PC-3 (cell line): ENCODE results near the gene SPSB3. TPM values are rescaled to one million over a fixed set of nuclear protein-coding genes. Genes with fewer than 3 reads are reported as not detected.

Source experiments
- ATAC-seq: fragments of 200-7000 bp; cut with Tn5 transposase; 2 replicates; pipeline ENCODE4 v1.9.1; 2020; ENCODE audit warnings: mild to moderate bottlenecking, moderate library complexity
- BruUV-seq: library from RNA; stranded (reverse); fragments of 400-500 nt; replicated peaks from 2 replicates; lab custom pipeline; 2021; lab: Mats Ljungman, UMichigan
- CTCF ChIA-PET: fragments of 300-600 bp; sonication (Branson Sonifier 250); formaldehyde crosslinking; loops from one replicate; lab custom pipeline; 2022; ENCODE audit warnings: antibody characterized with exemption; lab: Charles Lee
- POLR2A ChIA-PET: fragments of 300-600 bp; sonication (Branson Sonifier 250); formaldehyde crosslinking; loops from one replicate; lab custom pipeline; 2022; ENCODE audit warnings: antibody characterized with exemption; ENCODE audit not compliant: unreplicated experiment; lab: Charles Lee
- DNase-seq: peaks from one replicate; pipeline ENCODE4 v3.0.0-alpha.2; 2015
- H2AFZ ChIP-seq: fragments of 300-600 bp; sonication (generic); 2 replicates; pipeline ENCODE4 v1.6.0; 2016; ENCODE audit warnings: antibody characterized with exemption, low read length
- H3F3A ChIP-seq: fragments of 300-600 bp; sonication (generic); one replicate; pipeline ENCODE4 v1.6.0; 2017; ENCODE audit warnings: antibody characterized with exemption, low read length, control low read depth, mild to moderate bottlenecking; ENCODE audit not compliant: unreplicated experiment
- H3K27ac ChIP-seq: fragments of 300-600 bp; sonication (generic); 2 replicates; pipeline ENCODE4 v1.5.1; 2016; ENCODE audit warnings: mild to moderate bottlenecking, low read length
- H3K27me3 ChIP-seq: fragments of 300-600 bp; sonication (generic); 2 replicates; pipeline ENCODE4 v1.6.1; 2016; ENCODE audit warnings: low read length, mixed read lengths
- H3K36me3 ChIP-seq: fragments of 300-600 bp; sonication (generic); 2 replicates; pipeline ENCODE4 v1.6.1; 2016; ENCODE audit warnings: low read depth, mixed run types, low read length, mixed read lengths
- H3K4me1 ChIP-seq: fragments of 300-600 bp; sonication (generic); 2 replicates; pipeline ENCODE4 v1.5.1; 2016; ENCODE audit warnings: low read length; ENCODE audit not compliant: insufficient read depth
- H3K4me2 ChIP-seq: fragments of 300-600 bp; sonication (generic); 2 replicates; pipeline ENCODE4 v1.6.0; 2016; ENCODE audit warnings: low read length
- H3K4me3 ChIP-seq: fragments of 300-600 bp; sonication (generic); 2 replicates; pipeline ENCODE4 v1.5.1; 2016; ENCODE audit warnings: mild to moderate bottlenecking, low read length, mixed read lengths
- H3K79me2 ChIP-seq: fragments of 300-600 bp; sonication (generic); 2 replicates; pipeline ENCODE4 v1.6.1; 2017; ENCODE audit warnings: low read length, mixed read lengths
- H3K9ac ChIP-seq: fragments of 300-600 bp; sonication (generic); 2 replicates; pipeline ENCODE4 v1.6.0; 2016; ENCODE audit warnings: mild to moderate bottlenecking, low read length
- H3K9me2 ChIP-seq: fragments of 300-600 bp; sonication (generic); replicated peaks from 2 replicates; pipeline ENCODE4 v1.6.1; 2016; ENCODE audit warnings: mixed run types, low read length, mixed read lengths
- H3K9me3 ChIP-seq: fragments of 300-600 bp; sonication (generic); 2 replicates; pipeline ENCODE4 v1.6.1; 2016; ENCODE audit warnings: low read length, mixed read lengths
- H4K20me1 ChIP-seq: fragments of 300-600 bp; sonication (generic); 2 replicates; pipeline ENCODE4 v1.6.1; 2016; ENCODE audit warnings: low read length, mixed read lengths
- CTCF ChIP-seq: fragments of 300-600 bp; sonication (generic); conservative IDR thresholded peaks from 2 replicates; pipeline ENCODE4 v1.5.1; 2017; ENCODE audit warnings: antibody characterized with exemption, low read depth, mild to moderate bottlenecking, low read length
- EZH2 ChIP-seq: fragments of 300-600 bp; sonication (generic); IDR thresholded peaks from one replicate; pipeline ENCODE4 v1.6.1; 2017; ENCODE audit warnings: antibody characterized with exemption, mild to moderate bottlenecking, low read length; ENCODE audit not compliant: unreplicated experiment
- EZH2phosphoT487 ChIP-seq: fragments of 300-600 bp; sonication (generic); IDR thresholded peaks from 2 replicates; pipeline ENCODE4 v1.6.1; 2018; ENCODE audit warnings: mild to moderate bottlenecking, antibody characterized with exemption, low read length, borderline replicate concordance
- intact Hi-C: fragments of 100-400 bp; cut with micrococcal nuclease; formaldehyde crosslinking; loops from 2 replicates; pipeline ENCODE4 v1.9.0; 2023
- total RNA-seq: library from RNA; depleted of rRNA; stranded (reverse); fragments of >200 nt; gene quantifications from 2 replicates; pipeline ENCODE4 v1.2.3, GENCODE V29; 2014

The SPSB3 gene
- total RNA-seq, 1 experiment from 2014 or later: 27.4 TPM

- Histone ChIP-seq H3F3A (no peaks in the 10 kb centered on the region), H3K36me3 (peaks cover 4% of the 10 kb centered on the region; the same call in 1 of the 2 replicates), H3K4me3 (no peak overlapping the region), H3K9me3 (no peaks in the 10 kb centered on the region), H3K4me2 (no peak overlapping the region), H2AFZ (no peak overlapping the region), H3K4me1 (peaks cover 5% of the 10 kb centered on the region; the same call in 1 of the 2 replicates), H3K9ac (no peak overlapping the region), H3K79me2 (peaks cover 9% of the 10 kb centered on the region), H3K9me2 (no peaks in the 10 kb centered on the region), H4K20me1 (no peaks in the 10 kb centered on the region), H3K27me3 (no peaks in the 10 kb centered on the region), H3K27ac (no peak overlapping the region)
- no peak for TF ChIP-seq EZH2
- TF ChIP-seq CTCF: no peak
- TF ChIP-seq EZH2phosphoT487: no peak
- no TSS peak for BruUV-seq
- DNase-seq (no peak), ATAC-seq (no peak)
- ChIA-PET POLR2A (no interaction called here), CTCF (interaction anchor here (0.6 kb wide), 1 partner anchor 111 kb away, joined by 3 read pairs; no protein-coding TSS in a partner anchor)
- intact Hi-C loops: no loop called here
Observed at GRCh38 chr16:1820096-1820945, 38.0 kb upstream of the SPSB3 start.

DNA sequence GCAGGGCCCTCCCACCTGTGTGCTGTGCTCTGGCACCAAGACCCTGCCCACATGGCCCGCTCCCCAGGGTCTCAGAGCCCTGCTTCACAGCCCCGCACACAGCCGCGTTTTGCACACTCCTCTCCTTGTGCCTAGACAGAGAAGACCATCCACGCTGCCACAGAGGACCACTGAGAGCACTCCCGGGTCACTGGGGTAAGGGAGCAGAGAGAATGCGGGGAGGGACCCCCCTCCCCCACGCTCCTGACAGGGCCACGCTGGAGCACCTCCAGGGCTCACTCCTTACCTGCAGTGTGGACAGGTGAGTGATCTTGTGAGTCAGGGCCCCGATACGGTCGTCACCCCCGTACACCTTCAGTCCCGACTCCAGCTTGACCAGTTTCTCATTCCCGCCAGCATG lies 37.2 kb upstream of the SPSB3 start:
- no peak overlapping the region for H2AFZ ChIP-seq
- BruUV-seq: no TSS peak
- H3K4me1 ChIP-seq: peaks cover 5% of the 10 kb centered on the region; the same call in 1 of the 2 replicates
- H3K27ac ChIP-seq: no peak overlapping the region
- no peaks in the 10 kb centered on the region for H4K20me1 ChIP-seq
- peaks cover 4% of the 10 kb centered on the region; the same call in 1 of the 2 replicates for H3K79me2 ChIP-seq
- CTCF ChIA-PET: no interaction called here
- intact Hi-C loops: no loop called here
- H3K4me3 ChIP-seq: no peak overlapping the region
- no peak overlapping the region for H3K9ac ChIP-seq
- no peaks in the 10 kb centered on the region for H3K9me2 ChIP-seq
- no peak overlapping the region for H3K4me2 ChIP-seq
- peaks cover 4% of the 10 kb centered on the region; the same call in 1 of the 2 replicates for H3K36me3 ChIP-seq
- no peaks in the 10 kb centered on the region for H3F3A ChIP-seq
- no peaks in the 10 kb centered on the region for H3K27me3 ChIP-seq
- DNase-seq (no peak), ATAC-seq (no peak)
- TF ChIP-seq EZH2phosphoT487 (no peak), CTCF (no peak), EZH2 (no peak)
- POLR2A ChIA-PET: no interaction called here
- H3K9me3 ChIP-seq: no peaks in the 10 kb centered on the region
